K562 (cell line): ENCODE results near the gene FAM24B. TPM values are rescaled to one million over a fixed set of nuclear protein-coding genes. Genes with fewer than 3 reads are reported as not detected.

ENCODE experiments used
- ATF1 ChIP-seq, 2 experiments: fragments of 450-650 bp in 1 of 2; IDR thresholded peaks; 2 replicates each; pipeline ENCODE4 v1.6.1; 2016; ENCODE audit warnings: missing compliant biosample characterization in 1 of 2, missing genetic modification characterization in 1 of 2
- BRCA1 ChIP-seq, 2 experiments: fragments of 450-650 bp in 1 of 2; sonication (generic) in 1 of 2; formaldehyde crosslinking in 1 of 2; IDR thresholded peaks; 2 replicates each; pipeline versions ENCODE4 v1.5.0 to v1.6.1; 2017 to 2020; ENCODE audit warnings: mild to moderate bottlenecking in 1 of 2, missing genetic modification reagents in 1 of 2
- CXXC5 ChIP-seq: fragments of 250-450 bp; sonication (Bioruptor Pico); IDR thresholded peaks from 2 replicates; pipeline ENCODE4 v1.8.0; 2022; ENCODE audit warnings: inconsistent platforms, mild to moderate bottlenecking, moderate library complexity
- MAZ ChIP-seq, 2 experiments: fragments of 450-650 bp in 1 of 2; sonication (generic) in 1 of 2; formaldehyde crosslinking; IDR thresholded peaks in 1 of 2; conservative IDR thresholded peaks in 1 of 2; 2 replicates each; pipeline versions ENCODE4 v1.4.0 to v1.5.0; 2020; ENCODE audit warnings: mild to moderate bottlenecking in 1 of 2, missing genetic modification reagents in 1 of 2
- MXI1 ChIP-seq: IDR thresholded peaks from 2 replicates; pipeline ENCODE4 v1.6.1; 2011; ENCODE audit warnings: low read depth, mild to moderate bottlenecking, improper control_type of control experiment, low read length
- NR2C1 ChIP-seq, 2 experiments: fragments of 450-650 bp; IDR thresholded peaks; 2 replicates each; pipeline ENCODE4 v1.6.1; 2017; ENCODE audit warnings: mild to moderate bottlenecking in 2 of 2, antibody characterized with exemption in 1 of 2, inconsistent platforms in 1 of 2, missing compliant biosample characterization in 1 of 2, missing genetic modification characterization in 1 of 2
- RB1 ChIP-seq: fragments of 450-650 bp; IDR thresholded peaks from 2 replicates; pipeline ENCODE4 v1.6.1; 2017; ENCODE audit warnings: low read depth, mild to moderate bottlenecking
- TOE1 ChIP-seq, 2 experiments: fragments of 450-650 bp in 1 of 2; sonication (generic) in 1 of 2; formaldehyde crosslinking in 1 of 2; IDR thresholded peaks; 2 replicates each; pipeline versions ENCODE4 v1.7.1 to v1.8.0; 2016 to 2022; ENCODE audit warnings: borderline replicate concordance in 2 of 2, mild to moderate bottlenecking in 2 of 2, antibody characterized with exemption in 1 of 2, inconsistent platforms in 1 of 2, low read depth in 1 of 2, missing genetic modification reagents in 1 of 2, moderate library complexity in 1 of 2
- U2AF2 ChIP-seq: fragments of 200-400 bp; formaldehyde crosslinking; optimal IDR thresholded peaks from 2 replicates; pipeline ENCODE3; 2017; ENCODE audit warnings: low read depth, mild to moderate bottlenecking, low read length
- ZBTB1 ChIP-seq: sonication (generic); formaldehyde crosslinking; IDR thresholded peaks from 2 replicates; pipeline ENCODE4 v1.8.1; 2023; ENCODE audit warnings: missing genetic modification reagents, low read depth, mild to moderate bottlenecking, borderline replicate concordance
- ZNF766 ChIP-seq: fragments of 200-800 bp; sonication (Bioruptor generic); conservative IDR thresholded peaks from 2 replicates; pipeline ENCODE4 v1.6.1; 2016; ENCODE audit warnings: missing genetic modification characterization, missing compliant biosample characterization
- polyA plus RNA-seq, 8 experiments: library from polyadenylated mRNA; depleted of rRNA in 4 of 8; stranded (reverse) in 5 of 8; unstranded in 3 of 8; fragments of >200 nt; fragmentation: Nextera tagmentation in 2 of 8; fragmentation: Illumina TruSeq in 1 of 8; extraction: Ambion mirVana in 2 of 8; extraction: Trizol in 1 of 8; gene quantifications; 2 replicates each; pipeline versions ENCODE4 v1.2.1 to v1.2.3, GENCODE V29; 2011 to 2014; ENCODE audit warnings: inconsistent platforms in 1 of 8, missing spikeins in 1 of 8
- total RNA-seq, 7 experiments: library from RNA; depleted of rRNA in 6 of 7; stranded (reverse); fragments of >200 nt in 6 of 7; fragmentation: Illumina TruSeq in 2 of 7; extraction: Trizol in 2 of 7; gene quantifications; 2 replicates each; pipeline versions ENCODE4 v1.2.1 to v1.2.3, GENCODE V29; 2011 to 2021; ENCODE audit warnings: low replicate concordance in 1 of 7
- TF ChIP-seq, protein P1 (sequence below): fragments of 450-650 bp; IDR thresholded peaks from 2 replicates; pipeline ENCODE4 v1.6.1; 2016
- TF ChIP-seq, protein P2 (sequence below), 3 experiments: fragments of 200-800 bp in 1 of 3; fragments of 250-450 bp in 1 of 3; fragments of 450-650 bp in 1 of 3; sonication (Bioruptor Pico) in 1 of 3; sonication (Bioruptor generic) in 1 of 3; formaldehyde crosslinking in 1 of 3; IDR thresholded peaks; 2 replicates each; pipeline versions ENCODE4 v1.6.1 to v1.8.0; 2016 to 2022; ENCODE audit warnings: mild to moderate bottlenecking in 2 of 3, missing genetic modification characterization in 2 of 3, missing compliant biosample characterization in 1 of 3, moderate library complexity in 1 of 3
- TF ChIP-seq, protein P3 (sequence below), 2 experiments: fragments of 450-650 bp; IDR thresholded peaks; 2 replicates each; pipeline ENCODE4 v1.6.1; 2016
- TF ChIP-seq, protein P4 (sequence below): sonication (generic); formaldehyde crosslinking; IDR thresholded peaks from 2 replicates; pipeline ENCODE4 v1.8.0; 2022; ENCODE audit warnings: mild to moderate bottlenecking, missing genetic modification reagents, borderline replicate concordance

FAM24B gene
- total and polyA plus RNA-seq, 9 of the 15 experiments (the other 6 are each of a cell fraction or from before 2014, with no cell fraction given): 6.0 to 19.6 (median 9.2) TPM

DNA sequence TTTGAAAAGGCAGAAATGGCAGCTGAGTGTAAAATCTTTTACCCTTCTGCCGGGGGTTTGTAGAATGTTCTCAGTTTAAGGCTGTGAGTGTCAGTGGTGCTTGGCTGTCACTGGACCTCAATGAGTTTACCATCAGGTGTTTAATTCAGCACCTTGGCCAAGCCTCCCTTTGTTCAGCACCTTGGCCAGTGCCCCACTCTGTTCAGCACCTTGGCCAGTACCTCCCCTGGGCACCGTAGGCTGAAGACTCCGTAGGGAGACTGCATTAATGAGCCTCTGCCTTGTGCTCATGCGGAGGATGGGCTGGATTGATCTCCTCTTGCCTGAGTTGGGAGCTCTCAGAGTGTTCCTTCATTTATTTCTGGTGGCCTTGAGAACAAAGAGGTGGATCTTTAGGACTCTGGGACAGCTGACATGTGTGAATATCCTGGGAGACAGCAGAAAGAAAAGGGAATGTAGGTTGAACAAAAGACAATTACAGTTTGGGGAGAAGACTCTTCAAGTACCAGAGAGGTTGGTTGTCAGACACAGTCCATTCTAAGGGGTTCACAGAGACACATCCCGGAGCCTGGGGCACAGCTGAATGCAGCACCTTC is 32.6 kb upstream of the FAM24B start (continued):
- TF ChIP-seq, protein P1, sequence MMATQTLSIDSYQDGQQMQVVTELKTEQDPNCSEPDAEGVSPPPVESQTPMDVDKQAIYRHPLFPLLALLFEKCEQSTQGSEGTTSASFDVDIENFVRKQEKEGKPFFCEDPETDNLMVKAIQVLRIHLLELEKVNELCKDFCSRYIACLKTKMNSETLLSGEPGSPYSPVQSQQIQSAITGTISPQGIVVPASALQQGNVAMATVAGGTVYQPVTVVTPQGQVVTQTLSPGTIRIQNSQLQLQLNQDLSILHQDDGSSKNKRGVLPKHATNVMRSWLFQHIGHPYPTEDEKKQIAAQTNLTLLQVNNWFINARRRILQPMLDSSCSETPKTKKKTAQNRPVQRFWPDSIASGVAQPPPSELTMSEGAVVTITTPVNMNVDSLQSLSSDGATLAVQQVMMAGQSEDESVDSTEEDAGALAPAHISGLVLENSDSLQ: no peak
- peak; percentile 73 for TF ChIP-seq CXXC5 (CRISPR knock-in tag)
- TF ChIP-seq, protein P2, sequence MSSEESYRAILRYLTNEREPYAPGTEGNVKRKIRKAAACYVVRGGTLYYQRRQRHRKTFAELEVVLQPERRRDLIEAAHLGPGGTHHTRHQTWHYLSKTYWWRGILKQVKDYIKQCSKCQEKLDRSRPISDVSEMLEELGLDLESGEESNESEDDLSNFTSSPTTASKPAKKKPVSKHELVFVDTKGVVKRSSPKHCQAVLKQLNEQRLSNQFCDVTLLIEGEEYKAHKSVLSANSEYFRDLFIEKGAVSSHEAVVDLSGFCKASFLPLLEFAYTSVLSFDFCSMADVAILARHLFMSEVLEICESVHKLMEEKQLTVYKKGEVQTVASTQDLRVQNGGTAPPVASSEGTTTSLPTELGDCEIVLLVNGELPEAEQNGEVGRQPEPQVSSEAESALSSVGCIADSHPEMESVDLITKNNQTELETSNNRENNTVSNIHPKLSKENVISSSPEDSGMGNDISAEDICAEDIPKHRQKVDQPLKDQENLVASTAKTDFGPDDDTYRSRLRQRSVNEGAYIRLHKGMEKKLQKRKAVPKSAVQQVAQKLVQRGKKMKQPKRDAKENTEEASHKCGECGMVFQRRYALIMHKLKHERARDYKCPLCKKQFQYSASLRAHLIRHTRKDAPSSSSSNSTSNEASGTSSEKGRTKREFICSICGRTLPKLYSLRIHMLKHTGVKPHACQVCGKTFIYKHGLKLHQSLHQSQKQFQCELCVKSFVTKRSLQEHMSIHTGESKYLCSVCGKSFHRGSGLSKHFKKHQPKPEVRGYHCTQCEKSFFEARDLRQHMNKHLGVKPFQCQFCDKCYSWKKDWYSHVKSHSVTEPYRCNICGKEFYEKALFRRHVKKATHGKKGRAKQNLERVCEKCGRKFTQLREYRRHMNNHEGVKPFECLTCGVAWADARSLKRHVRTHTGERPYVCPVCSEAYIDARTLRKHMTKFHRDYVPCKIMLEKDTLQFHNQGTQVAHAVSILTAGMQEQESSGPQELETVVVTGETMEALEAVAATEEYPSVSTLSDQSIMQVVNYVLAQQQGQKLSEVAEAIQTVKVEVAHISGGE (CRISPR knock-in tag; IDR thresholded peaks at IDR 0.05): peak in 1 of 3 experiments; percentile 77; a peak in 2 of 6 replicates
- TF ChIP-seq, protein P3, sequence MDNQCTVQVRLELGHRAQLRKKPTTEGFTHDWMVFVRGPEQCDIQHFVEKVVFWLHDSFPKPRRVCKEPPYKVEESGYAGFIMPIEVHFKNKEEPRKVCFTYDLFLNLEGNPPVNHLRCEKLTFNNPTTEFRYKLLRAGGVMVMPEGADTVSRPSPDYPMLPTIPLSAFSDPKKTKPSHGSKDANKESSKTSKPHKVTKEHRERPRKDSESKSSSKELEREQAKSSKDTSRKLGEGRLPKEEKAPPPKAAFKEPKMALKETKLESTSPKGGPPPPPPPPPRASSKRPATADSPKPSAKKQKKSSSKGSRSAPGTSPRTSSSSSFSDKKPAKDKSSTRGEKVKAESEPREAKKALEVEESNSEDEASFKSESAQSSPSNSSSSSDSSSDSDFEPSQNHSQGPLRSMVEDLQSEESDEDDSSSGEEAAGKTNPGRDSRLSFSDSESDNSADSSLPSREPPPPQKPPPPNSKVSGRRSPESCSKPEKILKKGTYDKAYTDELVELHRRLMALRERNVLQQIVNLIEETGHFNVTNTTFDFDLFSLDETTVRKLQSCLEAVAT (IDR thresholded peaks at IDR 0.05): no peak
- 0 out of 2 replicates have a peak, but pooled peaks have one; percentile 18 for TF ChIP-seq RB1
- TF ChIP-seq MAZ (CRISPR knock-in tag; conservative IDR thresholded peaks at IDR 0.05 in 1 of 2, IDR thresholded peaks at IDR 0.05 in 1 of 2): peak in 1 of 2 experiments; percentile 99; a peak in 2 of 4 replicates
- TF ChIP-seq, protein P4, sequence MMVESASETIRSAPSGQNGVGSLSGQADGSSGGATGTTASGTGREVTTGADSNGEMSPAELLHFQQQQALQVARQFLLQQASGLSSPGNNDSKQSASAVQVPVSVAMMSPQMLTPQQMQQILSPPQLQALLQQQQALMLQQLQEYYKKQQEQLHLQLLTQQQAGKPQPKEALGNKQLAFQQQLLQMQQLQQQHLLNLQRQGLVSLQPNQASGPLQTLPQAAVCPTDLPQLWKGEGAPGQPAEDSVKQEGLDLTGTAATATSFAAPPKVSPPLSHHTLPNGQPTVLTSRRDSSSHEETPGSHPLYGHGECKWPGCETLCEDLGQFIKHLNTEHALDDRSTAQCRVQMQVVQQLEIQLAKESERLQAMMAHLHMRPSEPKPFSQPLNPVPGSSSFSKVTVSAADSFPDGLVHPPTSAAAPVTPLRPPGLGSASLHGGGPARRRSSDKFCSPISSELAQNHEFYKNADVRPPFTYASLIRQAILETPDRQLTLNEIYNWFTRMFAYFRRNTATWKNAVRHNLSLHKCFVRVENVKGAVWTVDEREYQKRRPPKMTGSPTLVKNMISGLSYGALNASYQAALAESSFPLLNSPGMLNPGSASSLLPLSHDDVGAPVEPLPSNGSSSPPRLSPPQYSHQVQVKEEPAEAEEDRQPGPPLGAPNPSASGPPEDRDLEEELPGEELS (CRISPR knock-in tag): peak; percentile 98
- TF ChIP-seq ZNF766 (CRISPR knock-in tag): peak; percentile 98
- TF ChIP-seq U2AF2: no peak
- TF ChIP-seq MXI1: 0 out of 2 replicates have a peak, but pooled peaks have one; percentile 29
- no peak for TF ChIP-seq BRCA1 (IDR thresholded peaks at IDR 0.05)
- TF ChIP-seq BRCA1 (CRISPR knock-in tag; IDR thresholded peaks at IDR 0.05): peak; percentile 94; the same call in 1 of the 2 replicates
- no peak for TF ChIP-seq TOE1 (IDR thresholded peaks at IDR 0.05; ENCODE audit: borderline replicate concordance)
- peak; percentile 98 for TF ChIP-seq TOE1 (CRISPR knock-in tag; IDR thresholded peaks at IDR 0.05; ENCODE audit: borderline replicate concordance, low read depth)
- no peak for TF ChIP-seq NR2C1 (IDR thresholded peaks at IDR 0.05)
- TF ChIP-seq NR2C1 (tag; IDR thresholded peaks at IDR 0.05): peak; percentile 54; the same call in 1 of the 2 replicates
- peak; percentile 94 for TF ChIP-seq ZBTB1 (CRISPR knock-in tag)
- TF ChIP-seq ATF1 (CRISPR knock-in tag; IDR thresholded peaks at IDR 0.05): peak; percentile 70; the same call in 1 of the 2 replicates
- TF ChIP-seq ATF1 (tag; IDR thresholded peaks at IDR 0.05): no peak
